ENCODE data around the gene AAK1. TPM values are rescaled to one million over a fixed set of nuclear protein-coding genes. Genes with fewer than 3 reads are reported as not detected.
"Not testable (repeated sequence)": the region's sequence is repeated elsewhere in the genome, so short reads cannot be mapped to it uniquely, and the experiment has no call there.

AAK1 gene
- polyA plus RNA-seq, 3 donors: 9.8 to 18.9 (median 10.8) TPM

GRCh38 chr2:69439499-69439898 is 204.0 kb downstream of the AAK1 start:
- H3K4me1 ChIP-seq (ENCODE audit: control insufficient read depth in 1 of 2, insufficient read depth in 2 of 2, low read length in 2 of 2): peaks cover 19 to 20% of the 10 kb centered on the region in 2 donors
- H3K27ac ChIP-seq (ENCODE audit: low read depth in 1 of 2, low read length in 2 of 2); H3K9me3 ChIP-seq (replicated peaks in 1 of 2; ENCODE audit: control insufficient read depth in 1 of 2, insufficient read depth in 1 of 2, low read length in 2 of 2); H3K36me3 Mint-ChIP-seq; H3K9me3 Mint-ChIP-seq; H3K27me3 Mint-ChIP-seq (ENCODE audit: low read depth in 3 of 3); DNase-seq; H2AFZ ChIP-seq (ENCODE audit: insufficient read depth, low read depth, low read length, poor library complexity, severe bottlenecking); H3K4me3 Mint-ChIP-seq; H3K36me3 ChIP-seq (replicated peaks in 1 of 2; ENCODE audit: control insufficient read depth in 1 of 2, insufficient read depth in 2 of 2, low read length in 2 of 2); H3K27me3 ChIP-seq (ENCODE audit: control insufficient read depth in 2 of 2, insufficient read depth in 2 of 2, low read length in 2 of 2); H3K9ac ChIP-seq (ENCODE audit: insufficient read depth, low read length, poor library complexity, severe bottlenecking); H3K4me2 ChIP-seq (replicated peaks; ENCODE audit: extremely low read depth, low read length, poor library complexity, severe bottlenecking); H3K4me3 ChIP-seq (replicated peaks in 1 of 3; ENCODE audit: low read depth in 2 of 3, low read length in 3 of 3); H4K20me1 ChIP-seq (ENCODE audit: insufficient read depth, low read length): not testable (repeated sequence)
- peaks cover 15% of the 10 kb centered on the region for H3K79me2 ChIP-seq (ENCODE audit: insufficient read depth, low read length)
- H3K4me1 Mint-ChIP-seq: peaks cover 29% of the 10 kb centered on the region
- no CpG with 5 or more reads among the region's 2 CpGs for WGBS (ENCODE audit: insufficient coverage)
- peak overlapping the region in 1 of 7 donors; percentile 31 for H3K27ac Mint-ChIP-seq
- intact Hi-C loops (cut with micrococcal nuclease): loop anchor here (5.0 kb wide), 1 partner anchor 52 kb away; the partner anchor contains the start of gene GFPT1 (in 2 of the 2)

- no peak overlapping the region for H3K4me2 ChIP-seq (replicated peaks; ENCODE audit: extremely low read depth, low read length, poor library complexity, severe bottlenecking)
- DNase-seq: no peak
- Mint-ChIP-seq H3K27ac (peak overlapping the region in 6 of 7 donors; percentile 66 to 100 (median 98)), H3K4me1 (peaks cover 32% of the 10 kb centered on the region), H3K36me3 (peaks cover 0 to 2% of the 10 kb centered on the region in 2 donors), H3K27me3 (ENCODE audit: low read depth in 3 of 3) (no peaks in the 10 kb centered on the region), H3K9me3 (peaks cover 3 to 10% (median 6%) of the 10 kb centered on the region in 7 donors), H3K4me3 (no peak overlapping the region)
- peaks cover 17% of the 10 kb centered on the region for H3K79me2 ChIP-seq (ENCODE audit: insufficient read depth, low read length)
- no peak overlapping the region for H3K4me3 ChIP-seq (replicated peaks in 1 of 3; ENCODE audit: low read depth in 2 of 3, low read length in 3 of 3)
- no peak overlapping the region for H3K9ac ChIP-seq (ENCODE audit: insufficient read depth, low read length, poor library complexity, severe bottlenecking)
- H3K4me1 ChIP-seq (ENCODE audit: control insufficient read depth in 1 of 2, insufficient read depth in 2 of 2, low read length in 2 of 2): peaks cover 19 to 20% of the 10 kb centered on the region in 2 donors
- H3K36me3 ChIP-seq (replicated peaks in 1 of 2; ENCODE audit: control insufficient read depth in 1 of 2, insufficient read depth in 2 of 2, low read length in 2 of 2): no peaks in the 10 kb centered on the region
- no peak for TF ChIP-seq CTCF (IDR thresholded peaks at IDR 0.05)
- peak overlapping the region; percentile 94 for H2AFZ ChIP-seq (ENCODE audit: insufficient read depth, low read depth, low read length, poor library complexity, severe bottlenecking)
- H3K9me3 ChIP-seq (replicated peaks in 1 of 2; ENCODE audit: control insufficient read depth in 1 of 2, insufficient read depth in 1 of 2, low read length in 2 of 2): peaks cover 0 to 3% of the 10 kb centered on the region in 2 donors
- H3K27me3 ChIP-seq (ENCODE audit: control insufficient read depth in 2 of 2, insufficient read depth in 2 of 2, low read length in 2 of 2): no peaks in the 10 kb centered on the region
- H4K20me1 ChIP-seq (ENCODE audit: insufficient read depth, low read length): no peaks in the 10 kb centered on the region
- no CpG with 5 or more reads among the region's 6 CpGs for WGBS (ENCODE audit: insufficient coverage)
- intact Hi-C loops (cut with micrococcal nuclease): loop anchor here (5.0 kb wide), 1 partner anchor 51 kb away; the partner anchor contains the start of gene GFPT1 (in 2 of the 2)
- H3K27ac ChIP-seq (ENCODE audit: low read depth in 1 of 2, low read length in 2 of 2): peak overlapping the region; percentile 96 to 97
Measured at GRCh38 chr2:69438580-69438979, 205.0 kb downstream of the AAK1 start.

All from CD14-positive monocyte (primary cell).